CD4-positive, alpha-beta T cell treated with Interleukin-6 for 4 hours (primary cell): ENCODE measurements around the gene ACTL9.

Experiments
- DNase-seq: peaks from one replicate; pipeline ENCODE4 v3.0.0-alpha.2; 2020; ENCODE audit warnings: mixed read lengths

Gene ACTL9

DNA sequence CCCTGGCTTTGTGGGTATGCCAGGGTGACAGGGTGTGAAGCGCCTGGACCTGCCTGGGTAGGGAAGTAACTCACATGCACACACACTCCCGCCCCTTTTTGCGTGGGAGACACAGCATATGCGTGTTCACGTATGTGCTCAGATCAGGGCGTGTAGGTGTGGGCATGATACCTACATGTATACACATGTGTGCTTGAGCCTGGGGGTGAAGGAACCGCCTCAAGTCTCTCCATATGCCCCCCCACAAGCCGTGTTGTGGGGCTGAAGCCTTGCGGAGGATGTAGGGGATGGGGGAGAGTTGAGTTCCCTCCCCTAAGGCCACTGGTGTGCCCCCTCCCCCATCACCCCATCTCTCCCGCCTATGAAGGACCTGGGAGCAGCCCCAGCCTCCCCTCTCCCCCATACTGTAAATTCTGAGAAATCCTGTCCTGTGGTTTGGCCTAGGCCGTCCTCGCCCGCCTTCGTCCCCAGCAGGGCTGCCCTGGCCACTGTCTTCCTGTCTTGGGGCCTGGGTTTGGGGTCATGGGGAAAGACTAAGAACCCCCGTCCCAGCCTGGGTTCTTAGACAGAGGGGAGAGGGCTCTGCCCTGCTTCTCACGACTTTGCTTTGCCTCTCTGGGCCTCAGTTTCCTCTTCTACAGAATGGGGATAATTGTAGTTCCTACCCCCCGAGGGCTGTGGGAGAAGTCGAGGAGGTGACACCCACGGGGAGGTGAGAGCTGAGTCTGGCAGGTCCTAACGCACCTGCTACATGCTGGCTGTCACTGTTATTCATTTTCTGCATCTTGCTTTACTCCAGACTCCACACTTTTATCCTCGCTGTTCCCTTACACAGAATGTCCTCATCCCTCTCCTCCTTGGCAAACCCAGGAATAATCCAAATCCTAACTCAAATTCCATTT lies 14.3 kb downstream of the ACTL9 start:
- DNase-seq: no peak

DNA sequence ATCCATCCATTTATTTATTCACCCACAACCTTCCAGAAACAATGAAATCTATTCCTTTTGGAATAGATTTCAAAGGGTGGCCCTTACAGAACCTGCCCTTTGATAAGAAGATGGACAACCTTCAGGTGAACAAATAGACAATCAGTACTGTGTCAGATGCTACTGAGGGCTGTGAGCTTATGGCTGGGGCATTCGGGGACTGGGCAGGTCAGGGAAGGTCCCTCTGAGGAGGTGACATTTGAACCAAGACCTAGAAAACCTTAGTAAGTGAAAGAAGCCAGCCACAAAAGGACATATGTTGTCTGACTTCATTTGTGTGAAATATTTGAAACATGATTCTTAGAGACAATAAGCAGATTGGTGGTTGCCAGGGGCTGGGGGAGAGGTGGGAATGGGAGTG lies 15.7 kb downstream of the ACTL9 start:
- DNase-seq: no peak

DNA sequence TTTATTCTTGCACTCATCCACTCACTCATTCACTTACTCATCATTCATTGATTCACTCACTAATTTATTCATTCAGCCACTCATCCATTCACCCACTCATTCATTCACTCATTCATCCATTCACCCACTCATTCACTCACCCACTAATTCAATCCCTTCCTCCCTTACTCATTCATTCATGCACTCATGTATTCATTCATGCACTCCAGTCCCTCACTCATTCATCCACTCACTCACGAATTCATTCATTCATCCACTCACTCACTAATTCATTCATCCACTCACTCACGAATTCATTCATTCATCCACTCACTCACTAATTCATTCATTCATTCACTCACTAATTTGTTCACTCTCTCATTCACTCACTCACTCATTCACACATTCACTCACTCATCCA lies 16.1 kb downstream of the ACTL9 start:
- no peak for DNase-seq

DNA sequence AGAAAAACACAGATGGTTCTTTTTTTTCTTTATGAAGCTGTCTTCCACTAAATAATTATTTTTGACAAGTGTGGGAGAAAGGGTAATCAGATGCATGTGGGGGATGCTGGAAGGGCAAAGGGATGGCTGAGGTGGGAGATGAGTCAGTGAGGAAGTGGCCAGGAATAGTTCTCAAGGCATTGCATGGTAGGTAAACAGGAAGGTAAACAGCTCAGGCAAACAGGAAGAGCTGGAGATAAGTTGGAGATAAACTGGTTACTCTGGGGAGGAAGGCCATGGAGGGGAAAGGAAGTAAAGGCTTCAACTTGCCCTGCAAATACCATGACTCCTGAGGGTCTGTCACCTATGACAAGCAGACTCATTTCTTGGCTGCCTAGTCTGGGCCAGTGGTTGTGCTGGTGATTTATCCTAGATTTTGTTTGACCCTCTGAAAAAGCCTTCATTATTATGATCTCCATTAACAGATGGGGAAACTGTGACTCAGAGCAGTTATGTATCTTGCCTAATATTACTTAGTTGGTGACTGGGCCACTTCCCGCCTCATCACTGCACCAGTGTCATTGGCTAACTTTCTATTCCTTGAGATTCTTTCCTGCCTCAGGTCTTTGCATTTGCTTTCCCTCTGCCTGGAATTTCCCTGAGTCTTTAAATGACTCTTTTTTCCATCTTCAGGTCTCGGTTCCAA lies 17.1 kb downstream of the ACTL9 start:
- no peak for DNase-seq

DNA sequence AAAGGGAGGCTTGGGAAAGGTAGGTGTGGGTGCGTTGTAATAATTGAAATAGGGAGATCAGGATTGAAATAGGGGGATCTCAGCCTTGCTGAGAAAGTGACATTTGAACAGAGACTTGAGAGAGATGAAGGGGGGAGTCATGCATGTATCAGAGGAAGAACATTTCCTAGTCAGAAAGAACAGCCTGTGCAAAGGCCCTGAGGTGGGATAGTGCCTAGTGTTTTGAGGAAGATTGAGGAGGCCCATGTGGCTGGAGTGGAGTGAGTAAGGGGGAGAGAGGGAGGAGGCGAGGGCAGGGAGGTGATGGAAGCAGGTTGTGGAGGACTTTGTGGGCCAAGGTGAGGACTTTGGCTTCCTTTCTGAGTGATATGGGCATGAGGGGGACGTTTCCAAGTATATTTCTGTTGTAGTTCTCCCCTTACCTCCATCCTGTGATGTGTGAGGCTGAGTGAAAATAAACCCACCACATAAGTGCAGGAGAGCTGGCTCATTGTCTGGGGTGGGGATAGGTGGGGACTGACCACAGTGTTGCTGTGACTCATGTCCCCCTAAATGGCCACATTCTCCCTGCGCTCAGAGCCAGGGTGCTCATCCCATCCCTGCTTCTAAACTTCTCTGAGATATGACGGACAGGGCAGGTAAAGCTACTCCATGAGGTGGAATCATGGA lies 17.8 kb downstream of the ACTL9 start:
- no peak for DNase-seq

DNA sequence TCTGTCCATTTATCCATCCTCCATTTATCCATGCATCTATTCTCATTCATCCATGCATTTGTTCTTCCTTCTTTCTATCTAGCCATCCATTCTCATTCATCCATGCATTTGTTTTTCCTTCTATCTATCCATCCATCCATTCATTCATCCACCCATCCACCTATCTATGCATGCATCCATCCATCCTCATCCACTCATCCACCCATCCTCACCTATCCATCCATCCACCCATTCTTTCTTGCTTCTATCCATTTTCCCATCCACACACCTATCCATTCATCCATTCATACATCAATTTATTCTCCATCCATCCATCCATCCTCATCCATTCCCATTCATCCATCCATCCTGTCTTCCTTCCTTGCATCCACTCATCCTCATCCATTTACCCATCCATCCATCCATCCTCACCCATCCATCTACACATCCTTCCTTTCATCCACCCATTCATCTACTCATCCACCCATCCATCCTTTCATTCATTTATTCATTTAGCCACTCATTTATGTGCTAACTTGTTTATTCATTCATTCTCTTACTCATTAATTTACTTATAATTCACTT lies 20.3 kb downstream of the ACTL9 start:
- no peak for DNase-seq

DNA sequence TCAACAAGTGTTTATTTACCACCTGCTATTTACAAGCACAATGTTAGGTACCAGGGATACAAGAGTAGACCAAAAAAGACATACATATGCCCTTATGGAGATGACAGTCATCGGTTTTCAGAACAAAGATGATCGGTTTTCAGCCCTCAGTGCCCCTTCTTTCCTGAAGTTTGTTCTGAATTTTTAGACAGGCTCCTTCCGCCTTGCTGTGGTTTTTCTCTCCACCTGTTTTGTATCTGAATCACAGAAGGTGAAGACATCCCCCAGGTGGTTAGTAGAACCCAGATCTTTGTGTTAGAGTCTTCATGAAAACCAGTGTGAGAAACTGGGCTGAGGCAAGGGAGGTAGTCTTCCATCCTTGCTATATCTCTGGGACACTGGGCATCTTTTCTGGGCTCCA lies 23.5 kb downstream of the ACTL9 start:
- no peak for DNase-seq

DNA sequence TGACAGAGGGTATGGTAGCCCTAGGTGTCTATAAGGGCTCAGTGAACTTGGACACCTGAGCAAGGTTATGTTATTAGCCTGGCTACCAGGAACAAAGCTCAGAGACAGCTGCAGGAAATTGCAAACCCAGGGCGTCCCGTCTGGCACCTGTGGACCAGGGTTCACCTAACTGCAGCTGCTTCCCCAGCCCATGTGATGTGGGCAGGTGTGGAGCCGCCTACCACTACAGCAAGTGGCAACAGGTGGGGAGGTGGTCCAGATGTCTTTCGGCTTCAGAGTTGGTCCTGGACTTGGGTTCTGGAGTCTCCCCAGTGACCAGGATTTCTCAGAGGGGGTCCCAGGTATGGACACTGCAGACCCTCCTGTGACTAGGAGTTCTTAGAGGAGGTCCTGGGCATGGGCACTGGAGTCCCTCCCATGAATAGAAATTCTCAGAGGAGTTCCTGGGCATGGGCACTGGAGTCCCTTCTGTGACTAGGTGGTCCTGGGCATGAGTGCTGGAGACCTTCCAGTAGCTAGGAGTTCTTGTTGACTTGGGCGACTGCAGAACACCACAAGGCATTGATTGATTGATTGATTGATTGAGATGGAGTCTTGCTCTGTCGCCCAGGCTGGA lies 25.2 kb downstream of the ACTL9 start:
- DNase-seq: no peak

DNA sequence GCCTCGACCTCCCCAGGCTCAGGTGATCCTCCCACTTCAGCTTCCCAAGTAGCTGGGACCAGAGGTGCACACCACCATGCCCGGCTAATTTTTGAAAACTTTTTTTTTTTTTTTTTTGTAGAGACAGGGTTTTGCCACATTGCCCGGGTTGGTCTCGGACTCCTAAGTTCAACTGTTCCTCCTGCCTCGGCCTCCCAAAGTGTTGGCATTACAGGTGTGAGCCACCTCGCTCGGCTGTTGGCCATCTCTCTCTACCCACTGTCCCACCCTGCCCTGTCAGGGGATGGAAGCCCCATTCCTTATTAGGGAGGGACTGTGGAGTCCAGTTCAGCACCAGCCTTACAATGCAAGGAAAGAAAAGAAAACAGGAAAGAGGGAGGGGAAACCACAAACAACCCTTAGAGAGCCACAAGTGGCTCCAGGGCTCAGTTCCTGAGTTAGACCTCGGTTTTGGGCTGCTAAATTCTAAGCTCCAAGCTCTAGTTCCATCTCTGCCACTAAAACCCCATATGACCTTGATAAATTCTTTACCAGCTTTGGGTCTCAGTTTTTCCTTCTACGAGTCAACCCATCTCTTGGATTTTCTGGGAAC lies 31.7 kb downstream of the ACTL9 start:
- DNase-seq: no peak

DNA sequence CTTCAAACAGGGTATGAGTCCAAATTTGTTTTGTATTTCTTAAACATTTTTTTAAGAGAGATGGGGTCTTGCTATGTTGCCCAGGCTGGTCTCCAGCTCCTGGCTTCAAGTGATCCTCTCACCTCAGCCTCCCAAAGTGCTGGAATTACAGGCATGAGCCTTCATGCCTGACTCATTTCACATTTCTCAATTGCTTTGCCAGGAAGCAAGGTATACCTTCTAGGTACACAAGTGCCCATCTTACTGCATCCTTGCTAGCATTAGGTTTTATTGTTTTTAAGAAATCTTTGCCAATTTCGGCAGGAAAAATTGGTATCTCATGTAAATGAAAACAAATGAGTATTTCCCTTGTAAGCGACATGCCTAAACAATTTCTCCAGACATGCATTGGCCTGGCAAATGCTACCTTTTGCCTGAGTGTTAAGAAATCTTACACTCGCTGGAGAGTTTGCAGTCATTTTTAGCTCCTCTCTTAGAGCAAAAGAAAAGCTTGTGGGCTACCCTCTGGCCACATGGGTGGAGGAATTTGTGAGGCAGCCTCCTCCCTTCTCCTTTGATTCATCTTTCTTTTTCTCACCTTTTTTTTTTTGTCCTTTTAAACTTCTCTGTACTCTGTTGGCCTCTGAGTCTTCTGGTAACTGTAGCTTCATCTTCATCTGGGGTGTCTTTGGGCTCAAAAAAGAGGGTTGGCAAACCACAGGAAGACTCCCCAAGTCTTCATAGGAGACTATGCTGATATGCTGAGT lies 33.0 kb downstream of the ACTL9 start:
- DNase-seq: no peak

DNA sequence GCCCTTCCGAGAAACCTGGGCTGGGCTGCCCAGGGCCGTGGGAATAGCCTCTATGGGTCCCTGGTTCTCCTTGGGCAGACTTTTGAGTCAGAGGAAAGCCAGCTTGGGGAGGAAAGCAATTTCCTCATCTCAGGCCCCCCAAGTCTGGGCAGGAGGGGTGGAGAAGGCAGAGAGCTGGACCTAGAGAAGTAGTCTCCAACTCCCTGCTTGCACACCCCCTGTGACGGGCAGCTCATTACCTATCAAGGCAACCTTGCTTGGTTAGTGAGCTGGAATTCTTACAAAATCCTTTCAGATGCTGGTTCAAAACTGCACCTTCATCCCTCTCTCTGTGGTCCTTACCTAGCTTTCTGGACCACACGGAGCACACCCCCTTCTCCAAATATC lies 33.9 kb downstream of the ACTL9 start:
- no peak for DNase-seq

DNA sequence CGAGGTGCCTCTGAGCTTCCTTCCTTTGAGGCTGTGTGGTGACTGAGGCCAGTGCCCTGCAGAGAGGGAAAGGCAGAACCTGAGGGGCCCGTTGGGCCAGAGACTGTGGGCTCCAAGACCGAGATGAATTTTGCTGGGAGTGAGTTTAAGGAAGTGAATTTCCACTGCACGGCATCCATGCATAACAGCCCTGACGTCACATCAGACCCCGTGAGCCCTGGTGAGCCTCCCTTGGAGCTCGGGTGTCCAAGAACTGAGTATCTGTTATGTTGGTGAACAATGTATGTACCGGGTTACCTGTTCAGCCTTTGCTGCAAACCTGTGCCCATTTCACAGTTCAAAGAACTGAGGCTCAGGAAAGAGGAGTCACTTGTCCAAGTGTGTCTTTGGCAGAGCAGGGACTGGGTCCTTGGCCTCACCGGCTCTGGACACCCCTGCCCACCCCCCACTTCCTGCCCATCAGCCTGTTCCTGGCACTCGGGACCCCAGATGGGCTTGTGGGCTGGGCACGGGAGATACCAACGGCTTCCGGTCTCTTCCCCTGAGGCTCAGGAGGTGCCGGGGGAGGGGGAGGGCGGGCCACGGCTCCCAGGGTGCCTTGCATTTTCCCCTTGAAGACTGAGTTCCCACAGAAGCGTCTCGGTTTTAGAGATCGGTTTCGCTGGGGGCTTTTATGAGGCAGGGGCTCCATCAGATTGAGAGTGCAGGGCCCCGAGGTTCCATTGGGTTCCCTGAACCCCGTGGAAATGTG lies 34.5 kb downstream of the ACTL9 start:
- peak; percentile 61 for DNase-seq

DNA sequence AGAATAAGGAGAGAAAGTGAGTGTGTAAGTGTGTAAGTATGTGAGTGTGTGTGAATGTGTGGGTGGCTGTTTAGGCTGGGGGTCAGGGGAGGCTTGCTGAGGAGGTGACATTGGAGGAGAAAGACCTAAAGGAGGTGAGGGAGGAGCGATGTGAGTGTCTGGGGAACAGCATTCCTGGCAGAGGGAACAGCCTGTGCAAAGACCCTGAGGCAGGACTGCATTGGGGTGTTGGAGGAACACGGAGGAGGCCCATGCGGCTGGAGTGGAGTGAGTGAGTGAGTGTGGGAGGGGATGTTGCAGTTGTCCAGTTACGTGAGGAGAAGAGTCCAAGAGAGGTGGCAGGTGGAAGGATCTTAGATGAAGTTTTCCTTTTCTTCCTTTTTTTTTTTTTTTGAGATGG lies 36.3 kb downstream of the ACTL9 start:
- DNase-seq: no peak

DNA sequence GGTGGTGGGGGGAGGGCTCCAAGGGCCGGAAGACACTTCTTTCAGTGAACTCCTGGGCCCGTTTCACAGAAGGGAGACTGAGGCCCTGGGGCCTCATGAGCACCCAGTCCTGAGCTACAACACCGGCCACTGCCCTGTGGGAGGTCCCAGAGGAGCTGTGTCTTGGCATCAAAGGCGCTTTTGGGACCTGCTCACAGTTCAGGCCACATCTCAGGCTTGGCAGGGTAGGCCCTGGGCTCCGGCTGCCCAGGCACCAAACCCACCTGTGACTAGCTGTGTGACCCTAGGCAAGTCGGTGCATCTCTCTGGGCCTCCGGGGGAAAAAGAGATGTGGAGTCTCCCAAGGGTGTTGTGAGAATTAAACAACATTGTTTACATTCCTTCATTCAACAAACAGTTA lies 38.7 kb downstream of the ACTL9 start:
- DNase-seq: no peak

DNA sequence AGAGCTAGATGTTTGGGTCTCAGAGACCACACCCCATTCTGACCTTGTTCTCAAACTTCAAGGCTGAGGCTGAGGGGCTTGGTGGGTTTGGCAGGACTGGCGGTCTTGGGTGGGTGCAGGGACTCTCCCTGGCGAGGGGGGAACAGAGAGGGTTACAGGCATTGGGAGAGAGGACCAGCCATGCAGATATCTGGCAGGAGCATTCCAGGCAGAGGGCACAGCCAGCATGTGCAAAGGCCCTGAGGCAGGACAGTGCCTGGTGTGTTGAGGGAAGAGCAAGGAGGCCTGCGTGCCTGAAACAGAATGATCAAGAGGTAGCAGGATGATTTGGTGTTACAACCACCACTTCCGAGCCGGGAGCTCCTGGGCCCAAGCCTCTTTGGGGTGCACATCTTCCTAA lies 40.7 kb downstream of the ACTL9 start:
- no peak for DNase-seq

DNA sequence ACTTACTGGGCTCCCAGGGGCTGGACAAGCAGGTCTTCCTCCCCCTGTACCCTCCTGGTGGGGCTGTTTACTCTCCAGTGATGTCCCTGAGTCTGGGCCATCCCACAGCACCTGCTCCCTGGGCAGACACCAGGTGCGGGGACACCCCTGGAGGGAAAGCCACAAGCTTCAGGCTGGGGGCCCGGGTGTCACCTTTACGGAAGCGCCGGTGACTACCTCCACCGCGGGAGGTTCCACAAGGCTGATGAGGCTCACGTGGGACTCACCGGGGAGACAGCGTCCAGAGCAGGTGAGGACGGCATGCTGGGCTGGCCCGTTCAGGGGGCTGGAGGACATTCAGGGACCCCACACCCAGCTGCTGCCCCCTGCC lies 43.3 kb downstream of the ACTL9 start:
- peak; percentile 46 for DNase-seq

DNA sequence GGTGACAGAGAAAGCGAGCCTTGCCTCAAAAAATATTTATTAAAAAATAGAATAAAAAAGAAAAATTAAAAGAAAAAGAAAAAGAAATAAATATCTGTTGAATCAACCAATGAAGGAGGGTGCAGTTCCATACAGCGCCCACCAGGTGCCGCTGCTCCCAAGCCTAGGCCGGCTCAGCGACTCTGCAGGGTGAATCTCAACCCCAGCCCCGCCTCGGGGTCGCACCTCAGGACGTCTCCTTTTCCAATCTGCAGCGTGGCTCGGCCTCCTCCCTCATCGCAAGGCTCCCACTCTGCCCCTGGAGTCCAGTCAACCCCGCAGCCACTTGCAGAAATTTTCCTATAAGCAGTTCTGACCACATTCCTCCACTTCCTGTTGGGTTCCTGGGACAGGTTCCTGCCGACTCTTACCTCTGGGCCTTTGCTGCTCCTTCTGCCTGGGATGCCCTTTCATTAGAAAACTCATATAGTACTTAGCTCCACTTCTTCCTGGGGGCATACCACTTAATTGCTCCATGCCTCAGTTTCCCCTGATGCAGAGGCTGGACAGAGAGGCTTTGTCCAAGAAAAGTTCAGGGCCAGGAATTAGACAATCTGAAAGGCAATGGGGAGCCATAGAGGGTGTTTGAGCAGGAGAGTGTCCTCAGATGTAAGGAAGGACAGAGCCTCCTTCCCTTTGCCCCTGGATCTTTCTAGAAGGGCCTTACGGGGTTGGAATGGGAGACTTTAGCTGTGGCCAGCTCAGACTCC lies 43.8 kb downstream of the ACTL9 start:
- DNase-seq: peak; percentile 75

DNA sequence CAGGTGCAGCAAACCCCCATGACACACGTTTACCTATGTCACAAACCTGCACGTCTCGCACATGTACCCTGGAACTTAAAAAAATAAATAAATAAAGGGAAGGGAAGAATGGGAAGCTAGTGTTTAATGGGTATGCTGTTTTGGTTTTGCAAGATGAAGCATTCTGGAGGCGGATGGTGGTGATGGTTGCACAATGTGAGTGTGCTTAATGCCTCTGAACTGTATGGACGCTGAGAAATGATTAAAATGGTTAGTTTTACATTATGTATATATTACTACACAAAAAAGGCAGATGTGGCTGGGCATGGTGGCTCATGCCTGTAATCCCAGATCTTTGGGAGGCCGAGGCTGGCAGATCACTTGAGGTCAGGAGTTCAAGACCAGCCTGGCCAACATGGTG lies 50.4 kb downstream of the ACTL9 start:
- DNase-seq: no peak
